Activated T-cell treated with anti-CD3 and anti-CD28 coated beads, Interleukin-2, amount 50 U/mL, for 72 hours (primary cell): ENCODE data around the gene GPX7. TPM values are rescaled to one million over a fixed set of nuclear protein-coding genes. Genes with fewer than 3 reads are reported as not detected.
"Not testable (repeated sequence)": the region's sequence is repeated elsewhere in the genome, so short reads cannot be mapped to it uniquely, and the experiment has no call there.

Source experiments
- ATAC-seq, 2 donors: fragments of 150-1000 bp; cut with Tn5 transposase; replicated peaks in 1 of 2; 2 replicates each; pipeline ENCODE4 v1.10.0; 2021; ENCODE audit warnings: moderate library complexity in 2 of 2, mild to moderate bottlenecking in 1 of 2
- DNase-seq, 2 donors: peaks; one replicate each; pipeline ENCODE4 v3.0.0; 2021 to 2022; ENCODE audit warnings: mixed read lengths in 1 of 2
- H3K27ac Mint-ChIP-seq: one replicate; pipeline ENCODE4 v1.8.0; 2022; ENCODE audit warnings: mild to moderate bottlenecking, moderate library complexity, mixed read lengths
- H3K27me3 Mint-ChIP-seq: one replicate; pipeline ENCODE4 v1.8.0; 2022; ENCODE audit warnings: low read depth, mixed read lengths
- H3K36me3 Mint-ChIP-seq, 2 donors: one replicate each; pipeline ENCODE4 v1.8.0; 2022; ENCODE audit warnings: mixed read lengths in 2 of 2, mild to moderate bottlenecking in 1 of 2; ENCODE audit not compliant: insufficient read depth in 2 of 2
- H3K4me1 Mint-ChIP-seq: one replicate; pipeline ENCODE4 v1.8.0; 2022; ENCODE audit warnings: low read depth, mixed read lengths
- H3K4me3 Mint-ChIP-seq, 2 donors: one replicate each; pipeline ENCODE4 v1.8.0; 2022; ENCODE audit warnings: mild to moderate bottlenecking in 2 of 2, mixed read lengths in 2 of 2, moderate library complexity in 2 of 2
- H3K9me3 Mint-ChIP-seq, 2 donors: one replicate each; pipeline ENCODE4 v1.8.0; 2022; ENCODE audit warnings: mixed read lengths in 2 of 2
- total RNA-seq, 2 donors: library from RNA; stranded (reverse); gene quantifications; one replicate each; pipeline ENCODE4 v1.2.3, GENCODE V29; 2022

Gene GPX7
- total RNA-seq, 2 donors from 2014 or later: 26.3 to 27.6 TPM

- H3K27me3 Mint-ChIP-seq: no peaks in the 10 kb centered on the region
- peaks cover 22% of the 10 kb centered on the region for H3K4me1 Mint-ChIP-seq
- no peaks in the 10 kb centered on the region for H3K9me3 Mint-ChIP-seq
- DNase-seq (no peak), ATAC-seq (peak; percentile 13 to 23)
- no peaks in the 10 kb centered on the region for H3K36me3 Mint-ChIP-seq
- no peak overlapping the region for H3K27ac Mint-ChIP-seq
- H3K4me3 Mint-ChIP-seq: no peak overlapping the region
Observed at GRCh38 chr1:52571783-52572182, 30.4 kb upstream of the GPX7 start.

DNA sequence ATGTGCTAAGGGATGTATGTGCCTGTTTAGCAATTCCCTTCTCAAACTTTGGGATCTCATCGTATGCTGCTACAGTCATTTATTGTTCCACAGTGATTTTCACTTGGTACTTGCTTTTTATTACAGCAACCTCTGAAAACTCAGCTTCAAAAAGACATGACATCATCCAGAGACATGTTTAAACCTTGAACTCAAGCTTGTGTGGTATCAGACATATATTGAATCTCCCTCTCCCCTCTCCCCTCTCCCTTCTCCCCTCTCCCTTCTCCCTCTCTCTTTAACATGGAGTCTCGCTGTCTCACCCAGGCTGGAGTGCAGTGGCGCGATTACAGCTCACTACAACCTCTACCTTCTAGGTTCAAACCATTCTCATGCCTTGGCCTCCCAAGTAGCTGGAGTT is 29.8 kb upstream of the GPX7 start:
- H3K36me3 Mint-ChIP-seq: no peaks in the 10 kb centered on the region
- no peak for ATAC-seq
- no peaks in the 10 kb centered on the region for H3K9me3 Mint-ChIP-seq

GRCh38 chr1:52574594-52574993 is 27.6 kb upstream of the GPX7 start:
- ATAC-seq (peak in 1 of 2 donors; percentile 54), DNase-seq (no peak)
- H3K27ac Mint-ChIP-seq: no peak overlapping the region
- no peaks in the 10 kb centered on the region for H3K9me3 Mint-ChIP-seq
- H3K4me3 Mint-ChIP-seq: no peak overlapping the region
- H3K4me1 Mint-ChIP-seq: peaks cover 20% of the 10 kb centered on the region
- H3K27me3 Mint-ChIP-seq: no peaks in the 10 kb centered on the region
- no peaks in the 10 kb centered on the region for H3K36me3 Mint-ChIP-seq

More for the DNA sequence above, 29.8 kb upstream of the GPX7 start:
- peaks cover 22% of the 10 kb centered on the region for H3K4me1 Mint-ChIP-seq
- no peaks in the 10 kb centered on the region for H3K27me3 Mint-ChIP-seq
- no peak overlapping the region for H3K27ac Mint-ChIP-seq
- DNase-seq: no peak
- no peak overlapping the region for H3K4me3 Mint-ChIP-seq

GRCh38 chr1:52576074-52576473 is 26.1 kb upstream of the GPX7 start:
- Mint-ChIP-seq H3K36me3 (no peaks in the 10 kb centered on the region), H3K27me3 (no peaks in the 10 kb centered on the region), H3K27ac (no peak overlapping the region), H3K4me1 (peaks cover 17% of the 10 kb centered on the region), H3K9me3 (no peaks in the 10 kb centered on the region), H3K4me3 (no peak overlapping the region)
- DNase-seq: no peak
- no peak for ATAC-seq

DNA sequence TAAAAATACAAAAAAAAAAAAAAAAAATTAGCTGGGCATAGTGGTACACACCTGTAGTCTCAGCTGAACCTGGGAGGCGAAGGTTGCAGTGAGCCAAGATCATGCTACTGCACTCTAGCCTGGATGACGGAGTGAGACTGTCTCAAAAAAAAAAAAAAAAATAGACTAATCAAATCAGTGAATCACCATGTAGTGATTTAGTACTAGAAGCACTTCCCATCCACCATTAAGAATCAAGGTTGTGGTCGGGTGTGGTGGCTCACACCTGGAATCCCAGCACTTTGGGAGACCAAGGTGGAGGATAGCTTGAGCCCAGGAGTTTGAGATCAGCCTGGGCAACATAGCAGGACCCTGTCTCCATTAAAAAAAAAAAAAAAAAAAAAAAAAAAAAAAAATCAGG is 24.1 kb upstream of the GPX7 start:
- not testable (repeated sequence) for H3K27me3 Mint-ChIP-seq, ATAC-seq, H3K36me3 Mint-ChIP-seq, H3K27ac Mint-ChIP-seq, DNase-seq, H3K9me3 Mint-ChIP-seq, H3K4me3 Mint-ChIP-seq
- H3K4me1 Mint-ChIP-seq: peaks cover 17% of the 10 kb centered on the region

- ATAC-seq (no peak), DNase-seq (no peak)
- no peaks in the 10 kb centered on the region for H3K9me3 Mint-ChIP-seq
- no peaks in the 10 kb centered on the region for H3K27me3 Mint-ChIP-seq
- no peak overlapping the region for H3K4me3 Mint-ChIP-seq
- peaks cover 15% of the 10 kb centered on the region for H3K4me1 Mint-ChIP-seq
- H3K36me3 Mint-ChIP-seq: no peaks in the 10 kb centered on the region
- no peak overlapping the region for H3K27ac Mint-ChIP-seq
Observed at GRCh38 chr1:52579415-52579814, 22.8 kb upstream of the GPX7 start.

GRCh38 chr1:52580283-52580682 is 21.9 kb upstream of the GPX7 start:
- Mint-ChIP-seq H3K36me3 (no peaks in the 10 kb centered on the region), H3K27me3 (no peaks in the 10 kb centered on the region), H3K27ac (no peak overlapping the region), H3K4me3 (no peak overlapping the region), H3K9me3 (no peaks in the 10 kb centered on the region), H3K4me1 (peaks cover 9% of the 10 kb centered on the region)
- no peak for ATAC-seq
- no peak for DNase-seq

DNA sequence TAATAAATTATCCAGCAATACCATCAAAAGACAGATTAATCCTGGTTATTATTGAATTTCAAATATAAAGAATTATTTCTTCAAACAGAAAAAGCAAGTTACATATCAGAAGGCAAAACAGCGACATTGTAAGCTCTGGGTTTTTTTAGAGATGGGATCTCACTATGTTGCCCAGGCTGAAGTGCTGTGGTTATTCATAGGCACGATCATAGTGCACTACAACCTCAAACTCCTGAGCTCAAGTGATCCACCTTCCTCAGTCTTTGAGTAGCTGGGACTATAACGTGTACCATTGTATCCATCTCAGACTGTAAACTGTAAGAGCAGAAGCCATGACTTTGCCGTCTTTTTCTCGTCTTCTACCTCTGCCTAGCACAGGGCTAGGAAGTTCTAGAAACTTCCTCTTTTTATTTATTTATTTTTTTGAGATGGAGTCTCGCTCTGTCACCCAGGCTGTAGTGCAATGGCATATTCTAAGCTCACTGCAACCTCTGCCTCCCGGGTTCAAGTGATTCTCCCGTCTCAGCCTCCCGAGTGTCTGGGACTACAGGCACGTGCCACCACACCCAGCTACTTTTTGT is 20.0 kb upstream of the GPX7 start:
- Mint-ChIP-seq H3K4me1 (peaks cover 9% of the 10 kb centered on the region), H3K9me3 (no peaks in the 10 kb centered on the region), H3K27me3 (no peaks in the 10 kb centered on the region), H3K27ac (no peak overlapping the region), H3K4me3 (no peak overlapping the region), H3K36me3 (no peaks in the 10 kb centered on the region)
- no peak for ATAC-seq
- no peak for DNase-seq

DNA sequence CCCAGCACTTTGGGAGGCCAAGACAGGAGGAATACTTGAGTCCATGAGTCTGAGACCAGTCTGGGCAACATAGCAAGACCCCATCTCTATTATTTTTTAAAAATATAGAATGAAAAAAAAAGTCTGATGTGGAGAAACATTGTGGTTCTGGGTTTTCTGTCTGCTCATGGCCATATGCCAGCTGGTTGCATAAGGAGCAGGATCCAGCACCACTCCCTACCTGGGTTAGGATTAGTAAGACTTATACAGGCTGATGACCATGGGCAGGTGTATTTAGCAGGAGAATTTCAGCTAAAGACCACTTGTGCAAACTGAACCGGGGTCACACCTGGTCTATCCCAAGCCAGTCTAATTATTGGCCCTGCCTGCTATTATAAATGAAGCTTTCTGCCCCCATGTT is 16.7 kb upstream of the GPX7 start:
- Mint-ChIP-seq H3K9me3 (no peaks in the 10 kb centered on the region), H3K27ac (no peak overlapping the region), H3K4me1 (no peaks in the 10 kb centered on the region), H3K4me3 (no peak overlapping the region), H3K27me3 (no peaks in the 10 kb centered on the region), H3K36me3 (no peaks in the 10 kb centered on the region)
- ATAC-seq (no peak), DNase-seq (no peak)

DNA sequence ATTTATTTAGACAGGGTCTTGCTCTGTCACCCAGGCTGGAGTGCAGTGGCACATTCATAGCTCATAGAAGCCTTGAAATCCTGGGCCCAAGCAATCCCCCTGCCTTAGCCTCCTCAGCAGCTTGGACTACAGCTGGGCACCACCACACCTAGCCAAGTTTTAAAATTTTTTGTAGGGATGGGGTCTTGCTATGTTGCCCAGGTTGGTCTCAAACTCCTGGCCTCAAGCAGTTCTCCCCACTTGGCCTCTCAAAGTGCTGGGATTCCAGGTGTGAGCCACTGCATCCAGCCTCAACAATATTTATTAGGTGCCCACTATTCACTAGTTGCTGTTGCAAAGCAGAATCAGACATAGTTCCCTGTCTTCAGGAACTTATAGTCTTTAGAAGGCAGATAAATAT is 14.1 kb upstream of the GPX7 start:
- DNase-seq (no peak), ATAC-seq (no peak)
- Mint-ChIP-seq H3K4me1 (no peaks in the 10 kb centered on the region), H3K27me3 (no peaks in the 10 kb centered on the region), H3K36me3 (no peaks in the 10 kb centered on the region), H3K9me3 (no peaks in the 10 kb centered on the region), H3K27ac (no peak overlapping the region), H3K4me3 (no peak overlapping the region)

DNA sequence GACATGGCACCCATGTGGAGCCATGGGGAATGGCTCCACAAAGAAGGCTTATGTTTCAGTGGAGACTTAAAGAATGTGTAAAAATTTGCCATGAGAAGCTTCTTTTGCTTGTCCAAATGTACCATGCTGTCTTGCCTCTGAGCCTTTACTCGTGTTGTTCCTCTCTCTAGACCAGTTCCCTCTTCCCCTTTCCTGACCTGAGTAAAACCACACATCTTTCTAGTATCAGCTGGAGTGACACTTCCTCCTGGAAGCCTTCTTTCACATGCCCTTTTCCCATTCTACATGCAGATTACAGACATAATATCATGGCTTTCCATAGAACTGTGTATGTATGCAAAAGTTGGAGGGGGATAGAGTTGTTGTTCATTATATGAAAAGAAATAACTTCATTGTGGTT is 13.6 kb upstream of the GPX7 start:
- DNase-seq (no peak), ATAC-seq (no peak)
- Mint-ChIP-seq H3K27ac (no peak overlapping the region), H3K4me3 (no peak overlapping the region), H3K36me3 (no peaks in the 10 kb centered on the region), H3K4me1 (no peaks in the 10 kb centered on the region), H3K9me3 (no peaks in the 10 kb centered on the region), H3K27me3 (no peaks in the 10 kb centered on the region)

DNA sequence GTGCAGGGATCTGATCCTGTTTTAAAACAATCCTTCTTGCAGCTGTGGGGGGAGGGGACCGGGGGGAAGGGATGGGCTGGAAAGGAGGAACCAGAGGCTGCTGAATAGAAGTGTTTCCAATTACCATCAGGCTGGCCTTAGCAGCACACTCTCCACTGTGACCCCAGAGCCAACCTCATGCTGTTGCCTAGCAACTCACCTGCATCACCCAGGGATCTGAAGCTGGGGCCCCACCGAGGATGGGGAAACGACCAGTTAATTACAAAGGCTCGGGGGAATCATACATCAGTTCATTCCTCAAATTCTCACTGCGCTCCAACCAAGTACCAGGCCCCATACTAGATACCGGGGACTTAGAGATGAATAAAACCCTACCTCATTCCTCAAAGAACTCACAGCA is 11.9 kb upstream of the GPX7 start:
- no peak overlapping the region for H3K27ac Mint-ChIP-seq
- no peak for DNase-seq
- no peaks in the 10 kb centered on the region for H3K9me3 Mint-ChIP-seq
- ATAC-seq: no peak
- no peaks in the 10 kb centered on the region for H3K27me3 Mint-ChIP-seq
- H3K4me3 Mint-ChIP-seq: no peak overlapping the region
- peaks cover 6% of the 10 kb centered on the region for H3K4me1 Mint-ChIP-seq
- H3K36me3 Mint-ChIP-seq: no peaks in the 10 kb centered on the region

- no peaks in the 10 kb centered on the region for H3K9me3 Mint-ChIP-seq
- H3K27ac Mint-ChIP-seq: no peak overlapping the region
- no peaks in the 10 kb centered on the region for H3K27me3 Mint-ChIP-seq
- ATAC-seq: no peak
- DNase-seq: no peak
- no peaks in the 10 kb centered on the region for H3K36me3 Mint-ChIP-seq
- H3K4me3 Mint-ChIP-seq: no peak overlapping the region
- H3K4me1 Mint-ChIP-seq: peaks cover 7% of the 10 kb centered on the region
Observed at GRCh38 chr1:52592637-52593323, 9.4 kb upstream of the GPX7 start.

- ATAC-seq: no peak
- H3K4me3 Mint-ChIP-seq: no peak overlapping the region
- no peak for DNase-seq
- H3K4me1 Mint-ChIP-seq: peaks cover 7% of the 10 kb centered on the region
- no peaks in the 10 kb centered on the region for H3K36me3 Mint-ChIP-seq
- no peaks in the 10 kb centered on the region for H3K27me3 Mint-ChIP-seq
- H3K27ac Mint-ChIP-seq: no peak overlapping the region
- H3K9me3 Mint-ChIP-seq: no peaks in the 10 kb centered on the region
Observed at GRCh38 chr1:52593495-52593894, 8.7 kb upstream of the GPX7 start.
